ENCODE results near the gene SAMD1. TPM values are rescaled to one million over a fixed set of nuclear protein-coding genes. Genes with fewer than 3 reads are reported as not detected.

SAMD1 gene
- total RNA-seq, 1 experiment from 2014 or later, result 108 TPM

DNA sequence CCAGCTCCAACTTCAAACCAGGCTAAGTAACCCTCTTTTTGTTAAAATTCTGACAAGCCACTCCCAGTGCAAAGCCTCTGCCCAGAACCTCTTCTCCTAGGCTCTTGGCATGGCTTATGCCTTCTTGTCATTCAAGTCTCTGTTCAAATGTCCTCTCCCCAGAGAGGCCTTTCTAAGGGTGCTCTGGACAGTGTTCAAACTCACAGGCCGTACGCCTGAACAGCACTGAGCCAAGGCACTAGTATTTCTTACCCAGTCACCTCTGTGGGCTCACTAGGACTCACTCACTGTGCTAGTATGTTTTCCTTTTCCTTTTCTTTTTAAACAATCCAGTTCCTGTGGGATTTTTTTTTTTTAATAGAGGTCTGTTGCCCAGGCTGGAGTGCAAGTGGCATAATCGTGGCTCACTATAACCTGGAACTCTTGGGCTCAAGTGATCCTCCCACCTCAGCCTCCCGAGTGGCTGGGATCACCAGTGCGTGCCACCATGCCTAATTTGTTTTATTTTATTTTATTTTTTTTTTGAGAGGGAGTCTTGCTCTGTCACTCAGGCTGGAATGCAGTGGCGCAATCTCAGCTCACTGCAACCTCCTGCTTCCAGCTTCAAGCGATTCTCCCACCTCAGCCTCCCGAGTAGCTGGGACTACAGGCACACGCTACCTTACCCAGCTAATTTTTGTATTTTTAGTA is 48.2 kb upstream of the SAMD1 start:
- DNase-seq, result no peak
- Histone ChIP-seq H3K79me2 (ENCODE audit: insufficient read depth, low read length) (peaks cover 3% of the 10 kb centered on the region; the same call in 1 of the 2 replicates), H4K20me1 (ENCODE audit: control insufficient read depth, insufficient read depth, insufficient read length) (no peaks in the 10 kb centered on the region), H3K27me3 (ENCODE audit: insufficient read depth, low read length) (no peaks in the 10 kb centered on the region), H2BK5ac (ENCODE audit: insufficient read length, low read length) (no peak overlapping the region), H3K56ac (ENCODE audit: insufficient read length, low read depth, low read length) (no peak overlapping the region), H3K79me1 (ENCODE audit: insufficient read depth, low read depth, low read length, poor library complexity, severe bottlenecking) (peaks cover 6% of the 10 kb centered on the region), H3K14ac (ENCODE audit: insufficient read depth, low read length) (no peak overlapping the region), H3T11ph (ENCODE audit: low read length) (no peak overlapping the region), H3K27ac (ENCODE audit: insufficient read length, low read depth, low read length) (no peak overlapping the region), H2BK20ac (ENCODE audit: low read depth, low read length, poor library complexity, severe bottlenecking) (no peak overlapping the region), H4K91ac (ENCODE audit: insufficient read length, low read depth, low read length) (no peak overlapping the region), H4K8ac (replicated peaks; ENCODE audit: insufficient read length, low read depth, low read length) (no peak overlapping the region), H3K9me3 (ENCODE audit: control insufficient read depth, low read depth, low read length) (no peaks in the 10 kb centered on the region), H3K18ac (ENCODE audit: insufficient read length, low read depth, low read length) (no peak overlapping the region), H3K4me2 (ENCODE audit: insufficient read depth, insufficient read length, low read length) (no peak overlapping the region), H3K23ac (ENCODE audit: insufficient read length, low read depth, low read length) (no peak overlapping the region), H2BK120ac (ENCODE audit: low read depth, low read length, poor library complexity, severe bottlenecking) (no peak overlapping the region), H2AFZ (ENCODE audit: low read length) (no peak overlapping the region), H3K4me1 (ENCODE audit: insufficient read depth, low read length) (peaks cover 4% of the 10 kb centered on the region; the same call in 1 of the 2 replicates), H2AK5ac (ENCODE audit: insufficient read length, low read length) (no peak overlapping the region), H3K4ac (ENCODE audit: low read depth, low read length) (no peak overlapping the region), H2BK12ac (ENCODE audit: insufficient read length, low read depth, low read length) (no peak overlapping the region), H4K5ac (ENCODE audit: insufficient read length, low read depth, low read length) (no peak overlapping the region), H2BK15ac (ENCODE audit: low read depth, low read length) (no peak overlapping the region), H3K23me2 (ENCODE audit: insufficient read length, low read depth, low read length, poor library complexity, severe bottlenecking) (peaks cover 9% of the 10 kb centered on the region), H3K9ac (ENCODE audit: extremely low read depth, insufficient read length, low read length) (no peak overlapping the region)
- peak overlapping the region; percentile 52 to 84; a peak in 4 of 5 replicates for H3K4me3 Mint-ChIP-seq
- no peaks in the 10 kb centered on the region for H3K27me3 Mint-ChIP-seq (ENCODE audit: low read depth)
- H3K27ac Mint-ChIP-seq, result no peak overlapping the region; a peak in 1 of 7 replicates
- WGBS (ENCODE audit: extremely low coverage, insufficient read length, low lambda C conversion rate), result no CpG with 5 or more reads among the region's 9 CpGs
- no peaks in the 10 kb centered on the region for H3K9me3 Mint-ChIP-seq
- TF ChIP-seq, protein P1, sequence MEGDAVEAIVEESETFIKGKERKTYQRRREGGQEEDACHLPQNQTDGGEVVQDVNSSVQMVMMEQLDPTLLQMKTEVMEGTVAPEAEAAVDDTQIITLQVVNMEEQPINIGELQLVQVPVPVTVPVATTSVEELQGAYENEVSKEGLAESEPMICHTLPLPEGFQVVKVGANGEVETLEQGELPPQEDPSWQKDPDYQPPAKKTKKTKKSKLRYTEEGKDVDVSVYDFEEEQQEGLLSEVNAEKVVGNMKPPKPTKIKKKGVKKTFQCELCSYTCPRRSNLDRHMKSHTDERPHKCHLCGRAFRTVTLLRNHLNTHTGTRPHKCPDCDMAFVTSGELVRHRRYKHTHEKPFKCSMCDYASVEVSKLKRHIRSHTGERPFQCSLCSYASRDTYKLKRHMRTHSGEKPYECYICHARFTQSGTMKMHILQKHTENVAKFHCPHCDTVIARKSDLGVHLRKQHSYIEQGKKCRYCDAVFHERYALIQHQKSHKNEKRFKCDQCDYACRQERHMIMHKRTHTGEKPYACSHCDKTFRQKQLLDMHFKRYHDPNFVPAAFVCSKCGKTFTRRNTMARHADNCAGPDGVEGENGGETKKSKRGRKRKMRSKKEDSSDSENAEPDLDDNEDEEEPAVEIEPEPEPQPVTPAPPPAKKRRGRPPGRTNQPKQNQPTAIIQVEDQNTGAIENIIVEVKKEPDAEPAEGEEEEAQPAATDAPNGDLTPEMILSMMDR (conservative IDR thresholded peaks at IDR 0.05), result no peak
- peaks cover 16 to 22% of the 10 kb centered on the region in 2 experiments for H3K4me1 Mint-ChIP-seq
- H3K36me3 Mint-ChIP-seq (ENCODE audit: insufficient read depth in 1 of 3, low read depth in 3 of 3), result peaks cover 8 to 9% (median 9%) of the 10 kb centered on the region in 3 experiments; a peak in 6 of 7 replicates
